Right lung (tissue), 5 donors: Measurements from ENCODE around the gene ZEB2. TPM values are rescaled to one million over a fixed set of nuclear protein-coding genes. Genes with fewer than 3 reads are reported as not detected.

Experiments used
- DNase-seq, 2 donors: peaks; one replicate each; pipeline ENCODE4 v3.0.0-alpha.2; 2013
- polyA plus RNA-seq, 5 donors: library from polyadenylated mRNA; unstranded; fragments of 120-200 nt; gene quantifications; one replicate each; pipeline versions ENCODE4 v1.2.1 to v1.2.3, GENCODE V29; 2013; ENCODE audit warnings: inconsistent platforms in 1 of 5, low replicate concordance in 1 of 5; ENCODE audit not compliant: insufficient read length in 5 of 5, insufficient read depth in 1 of 5

ZEB2 gene
- polyA plus RNA-seq, 5 donors, result 180 to 273 (median 266) TPM

GRCh38 chr2:144472911-144473310, 47.0 kb downstream of the ZEB2 start:
- no peak for DNase-seq

- DNase-seq, result no peak
These were observed 47.9 kb downstream of the ZEB2 start for GRCh38 chr2:144472046-144472412.

- no peak for DNase-seq
These were observed 48.4 kb downstream of the ZEB2 start for GRCh38 chr2:144471305-144472045.

- no peak for DNase-seq
These were observed 49.1 kb downstream of the ZEB2 start for GRCh38 chr2:144470816-144471215.

- no peak for DNase-seq
These were observed 49.6 kb downstream of the ZEB2 start for GRCh38 chr2:144470334-144470733.

GRCh38 chr2:144469798-144470197, 50.1 kb downstream of the ZEB2 start:
- no peak for DNase-seq

GRCh38 chr2:144468823-144469595, 50.9 kb downstream of the ZEB2 start:
- DNase-seq, result no peak

- no peak for DNase-seq
These were observed 52.3 kb downstream of the ZEB2 start for GRCh38 chr2:144467502-144468137.

- no peak for DNase-seq
These were observed 53.3 kb downstream of the ZEB2 start for GRCh38 chr2:144466637-144467036.

- DNase-seq, result no peak
These were observed 54.2 kb downstream of the ZEB2 start for GRCh38 chr2:144465749-144466148.

- DNase-seq, result no peak
These were observed 55.2 kb downstream of the ZEB2 start for GRCh38 chr2:144464730-144465129.

GRCh38 chr2:144463266-144463665, 56.7 kb downstream of the ZEB2 start:
- DNase-seq, result no peak

- no peak for DNase-seq
These were observed 57.7 kb downstream of the ZEB2 start for GRCh38 chr2:144462266-144462665.

GRCh38 chr2:144461308-144461766, 58.6 kb downstream of the ZEB2 start:
- no peak for DNase-seq

GRCh38 chr2:144460727-144461307, 59.1 kb downstream of the ZEB2 start:
- DNase-seq, result no peak

- DNase-seq, result no peak
These were observed 60.0 kb downstream of the ZEB2 start for GRCh38 chr2:144459937-144460336.

GRCh38 chr2:144459286-144459685, 60.6 kb downstream of the ZEB2 start:
- DNase-seq, result no peak

GRCh38 chr2:144458541-144458940, 61.4 kb downstream of the ZEB2 start:
- no peak for DNase-seq

- peak; percentile 42 to 52 for DNase-seq
These were observed 63.2 kb downstream of the ZEB2 start for GRCh38 chr2:144456680-144457079.

GRCh38 chr2:144455987-144456386, 63.9 kb downstream of the ZEB2 start:
- no peak for DNase-seq

GRCh38 chr2:144454466-144455287, 65.2 kb downstream of the ZEB2 start:
- DNase-seq, result no peak
